Brain microvascular endothelial cell (primary cell): Measurements from ENCODE around the gene CDK4.
"Not testable (repeated sequence)": the region's sequence is repeated elsewhere in the genome, so short reads cannot be mapped to it uniquely, and the experiment has no call there.

Experiments
- DNase-seq: peaks from one replicate; pipeline ENCODE4 v3.0.0-alpha.2; 2020
- H3K27ac ChIP-seq: fragments of 250-450 bp; sonication (Bioruptor Pico); 2 replicates; pipeline ENCODE4 v1.5.1; 2020; ENCODE audit warnings: mild to moderate bottlenecking, moderate library complexity
- H3K27me3 ChIP-seq: fragments of 250-450 bp; sonication (Bioruptor Pico); replicated peaks from 2 replicates; pipeline ENCODE4 v1.5.1; 2020; ENCODE audit warnings: mild to moderate bottlenecking
- H3K36me3 ChIP-seq: fragments of 250-450 bp; sonication (Bioruptor Pico); replicated peaks from 2 replicates; pipeline ENCODE4 v1.5.1; 2020; ENCODE audit warnings: mild to moderate bottlenecking
- H3K4me3 ChIP-seq: 2 replicates; pipeline ENCODE4 v1.5.1; 2011; ENCODE audit warnings: low read depth, mild to moderate bottlenecking, control low read depth, low read length, moderate library complexity
- CTCF ChIP-seq: IDR thresholded peaks from 2 replicates; pipeline ENCODE4 v1.5.1; 2011; ENCODE audit warnings: low read depth, mild to moderate bottlenecking, moderate library complexity, low read length, control low read depth, inconsistent platforms; ENCODE audit errors: missing control alignments
- in situ Hi-C: cut with HindIII; loops from 2 replicates; pipeline ENCODE4 v1.10.0; 2017; ENCODE audit warnings: low sequenced_read_pairs, low pct_ligation_motif_present

The CDK4 gene

GRCh38 chr12:57724936-57725740, 27.0 kb downstream of the CDK4 start:
- TF ChIP-seq CTCF = no peak
- in situ Hi-C loops = no loop called here
- H3K4me3 ChIP-seq = no peak overlapping the region
- no peak overlapping the region for H3K27ac ChIP-seq
- peaks cover 8% of the 10 kb centered on the region for H3K36me3 ChIP-seq
- no peak for DNase-seq
- H3K27me3 ChIP-seq = no peaks in the 10 kb centered on the region

GRCh38 chr12:57724003-57724935, 27.8 kb downstream of the CDK4 start:
- no peak for TF ChIP-seq CTCF
- H3K27me3 ChIP-seq = no peaks in the 10 kb centered on the region
- no peak for DNase-seq
- H3K4me3 ChIP-seq = no peak overlapping the region
- no peak overlapping the region for H3K27ac ChIP-seq
- peaks cover 14% of the 10 kb centered on the region for H3K36me3 ChIP-seq
- in situ Hi-C loops = no loop called here

GRCh38 chr12:57723630-57723962, 28.5 kb downstream of the CDK4 start:
- Histone ChIP-seq H3K36me3 (peaks cover 21% of the 10 kb centered on the region), H3K4me3 (no peak overlapping the region), H3K27ac (no peak overlapping the region), H3K27me3 (no peaks in the 10 kb centered on the region)
- TF ChIP-seq CTCF = no peak
- no peak for DNase-seq
- in situ Hi-C loops = no loop called here

GRCh38 chr12:57722716-57723629, 29.1 kb downstream of the CDK4 start:
- TF ChIP-seq CTCF = no peak
- no peak for DNase-seq
- in situ Hi-C loops = no loop called here

GRCh38 chr12:57721846-57722608, 30.1 kb downstream of the CDK4 start:
- H3K4me3 ChIP-seq, DNase-seq, H3K27ac ChIP-seq, H3K27me3 ChIP-seq, in situ Hi-C loops: not testable (repeated sequence)
- peaks cover 34% of the 10 kb centered on the region for H3K36me3 ChIP-seq

More at GRCh38 chr12:57722716-57723629, 29.1 kb downstream of the CDK4 start:
- no peaks in the 10 kb centered on the region for H3K27me3 ChIP-seq
- H3K4me3 ChIP-seq = no peak overlapping the region
- no peak overlapping the region for H3K27ac ChIP-seq
- peaks cover 27% of the 10 kb centered on the region for H3K36me3 ChIP-seq
